Sigmoid colon (tissue), 7 donors: ENCODE results near the gene SRRM4. TPM values are rescaled to one million over a fixed set of nuclear protein-coding genes. Genes with fewer than 3 reads are reported as not detected.

ENCODE experiments used
- DNase-seq: peaks from one replicate; pipeline ENCODE4 v3.0.0-alpha.2; 2019
- H3K27ac ChIP-seq, 4 donors: fragments of 200-600 bp; sonication (generic); one replicate each; pipeline ENCODE4 v1.5.1; 2016 to 2019; ENCODE audit warnings: mild to moderate bottlenecking in 1 of 4
- H3K27me3 ChIP-seq, 3 donors: fragments of 200-600 bp; sonication (generic); one replicate each; pipeline ENCODE4 v1.5.1; 2019; ENCODE audit warnings: mild to moderate bottlenecking in 1 of 3
- H3K36me3 ChIP-seq, 4 donors: fragments of 200-600 bp; sonication (generic); one replicate each; pipeline ENCODE4 v1.5.1; 2016 to 2019
- H3K4me1 ChIP-seq, 4 donors: fragments of 200-600 bp; sonication (generic); one replicate each; pipeline ENCODE4 v1.5.1; 2017 to 2019
- H3K4me3 ChIP-seq, 4 donors: fragments of 200-600 bp; sonication (generic); one replicate each; pipeline ENCODE4 v1.5.1; 2017 to 2019; ENCODE audit warnings: mild to moderate bottlenecking in 2 of 4, moderate library complexity in 1 of 4
- H3K9me3 ChIP-seq, 4 donors: fragments of 200-600 bp in 3 of 4; sonication (generic) in 3 of 4; one replicate each; pipeline versions ENCODE4 v1.5.1 to v1.6.1; 2013 to 2019
- EP300 ChIP-seq, 4 donors: sonication (generic); formaldehyde crosslinking; IDR thresholded peaks; one replicate each; pipeline ENCODE4 v1.6.1; 2017; ENCODE audit warnings: antibody characterized with exemption in 4 of 4
- POLR2A ChIP-seq, 2 donors: fragments of 450-650 bp; IDR thresholded peaks; one replicate each; pipeline ENCODE4 v1.6.1; 2016; ENCODE audit warnings: antibody characterized with exemption in 2 of 2, mild to moderate bottlenecking in 2 of 2, moderate library complexity in 2 of 2
- POLR2AphosphoS5 ChIP-seq, 4 donors: sonication (generic); formaldehyde crosslinking; IDR thresholded peaks; one replicate each; pipeline ENCODE4 v1.6.1; 2017; ENCODE audit warnings: antibody characterized with exemption in 4 of 4
- WGBS, 2 donors: extraction: QIAGEN DNeasy Blood & Tissue Kit; methylation state at CpG; one replicate each; pipeline ENCODE4 v1.1.7; 2013; 5-methylcytosine and 5-hydroxymethylcytosine counted together
- intact Hi-C: fragments of 100-400 bp; cut with DNase I; formaldehyde crosslinking; loops from one replicate; pipeline ENCODE4 v1.15.1; 2023
- polyA plus RNA-seq, 3 donors: library from polyadenylated mRNA; stranded (reverse); fragments of 200-250 nt; gene quantifications; one replicate each; pipeline ENCODE4 v1.2.3, GENCODE V29; 2013
- total RNA-seq, 4 donors: library from RNA; depleted of rRNA; stranded (reverse); fragments of >200 nt; gene quantifications; one replicate each; pipeline ENCODE4 v1.1.0, GENCODE V29; 2016
- TF ChIP-seq, protein P1 (sequence below), 4 experiments: fragments of 450-650 bp in 3 of 4; fragments of 200-600 bp in 1 of 4; IDR thresholded peaks; one replicate each; pipeline ENCODE4 v1.5.1; 2016 to 2019; ENCODE audit warnings: antibody characterized with exemption in 4 of 4, mild to moderate bottlenecking in 3 of 4, moderate library complexity in 2 of 4
- donor health status: healthy with polysubstance abuse.
- donor health status: Bipolar disorder and iron deficiency.
- donor health status: healthy.

SRRM4 gene
- total and polyA plus RNA-seq, 7 donors = under 0.01 to 0.14 (median 0.07) TPM; not detected in 4

- peaks cover 0 to 21% (median 19%) of the 10 kb centered on the region in 4 donors for H3K4me1 ChIP-seq
- peaks cover 23 to 62% (median 34%) of the 10 kb centered on the region in 3 donors for H3K27me3 ChIP-seq
- intact Hi-C loops = no loop called here
- H3K27ac ChIP-seq = no peak overlapping the region
- H3K9me3 ChIP-seq = no peaks in the 10 kb centered on the region
- no peaks in the 10 kb centered on the region for H3K36me3 ChIP-seq
- DNase-seq = no peak
- no peak overlapping the region for H3K4me3 ChIP-seq
- TF ChIP-seq POLR2AphosphoS5 (IDR thresholded peaks at IDR 0.05) (no peak), EP300 (IDR thresholded peaks at IDR 0.05) (no peak), POLR2A (IDR thresholded peaks at IDR 0.05) (no peak)
- TF ChIP-seq, protein P1, sequence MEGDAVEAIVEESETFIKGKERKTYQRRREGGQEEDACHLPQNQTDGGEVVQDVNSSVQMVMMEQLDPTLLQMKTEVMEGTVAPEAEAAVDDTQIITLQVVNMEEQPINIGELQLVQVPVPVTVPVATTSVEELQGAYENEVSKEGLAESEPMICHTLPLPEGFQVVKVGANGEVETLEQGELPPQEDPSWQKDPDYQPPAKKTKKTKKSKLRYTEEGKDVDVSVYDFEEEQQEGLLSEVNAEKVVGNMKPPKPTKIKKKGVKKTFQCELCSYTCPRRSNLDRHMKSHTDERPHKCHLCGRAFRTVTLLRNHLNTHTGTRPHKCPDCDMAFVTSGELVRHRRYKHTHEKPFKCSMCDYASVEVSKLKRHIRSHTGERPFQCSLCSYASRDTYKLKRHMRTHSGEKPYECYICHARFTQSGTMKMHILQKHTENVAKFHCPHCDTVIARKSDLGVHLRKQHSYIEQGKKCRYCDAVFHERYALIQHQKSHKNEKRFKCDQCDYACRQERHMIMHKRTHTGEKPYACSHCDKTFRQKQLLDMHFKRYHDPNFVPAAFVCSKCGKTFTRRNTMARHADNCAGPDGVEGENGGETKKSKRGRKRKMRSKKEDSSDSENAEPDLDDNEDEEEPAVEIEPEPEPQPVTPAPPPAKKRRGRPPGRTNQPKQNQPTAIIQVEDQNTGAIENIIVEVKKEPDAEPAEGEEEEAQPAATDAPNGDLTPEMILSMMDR (IDR thresholded peaks at IDR 0.05) = no peak
- 48 to 57% methylated on average over 2 of the region's 2 CpGs for WGBS, 2 donors
Observed at GRCh38 chr12:118984161-118984943, 3.0 kb downstream of the SRRM4 start.

DNA sequence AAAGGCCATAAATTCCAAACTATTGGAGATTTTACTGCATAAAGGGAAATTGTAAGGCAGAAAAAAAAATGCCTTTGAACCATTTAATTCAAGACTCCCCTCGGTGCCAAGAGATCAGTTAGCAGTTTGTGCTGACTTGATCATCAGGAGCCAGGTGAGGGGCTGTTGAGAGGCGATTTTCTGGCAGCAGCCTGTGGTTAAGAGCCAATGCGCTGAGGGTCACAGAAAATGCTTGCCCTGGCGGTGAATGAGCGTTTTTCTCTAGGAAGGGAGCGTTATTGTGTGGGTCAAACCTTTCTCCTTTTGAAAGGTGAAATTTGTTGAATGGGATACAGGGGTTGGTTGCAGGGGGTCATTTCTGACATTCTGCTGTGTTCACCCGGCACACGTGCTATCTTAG, 4.7 kb downstream of the SRRM4 start:
- TF ChIP-seq, protein P1 (IDR thresholded peaks at IDR 0.05) = no peak
- TF ChIP-seq EP300 (IDR thresholded peaks at IDR 0.05) = no peak
- TF ChIP-seq POLR2AphosphoS5 (IDR thresholded peaks at IDR 0.05) = no peak
- no peak for TF ChIP-seq POLR2A (IDR thresholded peaks at IDR 0.05)

GRCh38 chr12:118999107-118999506, 17.8 kb downstream of the SRRM4 start:
- Histone ChIP-seq H3K4me1 (no peaks in the 10 kb centered on the region), H3K9me3 (no peaks in the 10 kb centered on the region), H3K27ac (no peak overlapping the region), H3K4me3 (no peak overlapping the region), H3K27me3 (peaks cover 0 to 24% (median 0%) of the 10 kb centered on the region in 3 donors), H3K36me3 (no peaks in the 10 kb centered on the region)
- intact Hi-C loops = no loop called here
- 49 to 65% methylated on average over 5 of the region's 5 CpGs for WGBS, 2 donors
- no peak for DNase-seq
- no peak for TF ChIP-seq EP300 (IDR thresholded peaks at IDR 0.05)
- TF ChIP-seq POLR2AphosphoS5 (IDR thresholded peaks at IDR 0.05) = no peak
- no peak for TF ChIP-seq POLR2A (IDR thresholded peaks at IDR 0.05)
- TF ChIP-seq, protein P1 (IDR thresholded peaks at IDR 0.05) = no peak

More for the DNA sequence above, 4.7 kb downstream of the SRRM4 start:
- WGBS, 2 donors = 39 to 47% methylated on average over 8 of the region's 8 CpGs
- DNase-seq = no peak
- H3K4me1 ChIP-seq = peaks cover 0 to 8% (median 6%) of the 10 kb centered on the region in 4 donors
- H3K9me3 ChIP-seq = no peaks in the 10 kb centered on the region
- peaks cover 14 to 51% (median 18%) of the 10 kb centered on the region in 3 donors for H3K27me3 ChIP-seq
- no peak overlapping the region for H3K4me3 ChIP-seq
- no peaks in the 10 kb centered on the region for H3K36me3 ChIP-seq
- no peak overlapping the region for H3K27ac ChIP-seq
- intact Hi-C loops = no loop called here

DNA sequence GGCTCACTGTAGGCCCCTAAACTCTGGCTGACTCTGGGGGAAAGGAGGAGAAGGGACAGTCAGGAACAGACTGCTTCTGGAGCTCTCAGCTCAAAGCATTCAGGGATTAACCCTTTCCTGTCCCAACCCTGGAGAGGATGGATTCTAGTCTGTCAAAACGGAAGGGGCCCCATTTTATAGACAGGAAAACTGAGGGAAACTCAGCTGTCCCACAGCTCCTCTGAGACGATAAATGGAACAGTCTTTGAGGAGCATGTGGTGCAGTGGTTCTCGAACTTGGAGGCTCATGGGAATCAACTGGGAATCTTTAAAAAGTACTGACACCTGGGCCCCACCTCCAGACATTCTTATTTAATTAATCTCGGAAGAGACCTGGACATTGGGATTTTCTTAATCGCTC, 23.7 kb downstream of the SRRM4 start:
- intact Hi-C loops = no loop called here
- TF ChIP-seq POLR2A (IDR thresholded peaks at IDR 0.05) (no peak), POLR2AphosphoS5 (IDR thresholded peaks at IDR 0.05) (no peak), EP300 (IDR thresholded peaks at IDR 0.05) (no peak)
- TF ChIP-seq, protein P1 (IDR thresholded peaks at IDR 0.05) = no peak
- Histone ChIP-seq H3K4me1 (no peaks in the 10 kb centered on the region), H3K27me3 (peaks cover 8 to 66% (median 24%) of the 10 kb centered on the region in 3 donors), H3K9me3 (peaks cover 0 to 3% (median 1%) of the 10 kb centered on the region in 4 donors), H3K36me3 (no peaks in the 10 kb centered on the region), H3K27ac (no peak overlapping the region), H3K4me3 (no peak overlapping the region)
- no peak for DNase-seq
- WGBS, 2 donors = 57 to 58% methylated on average over 5 of the region's 5 CpGs
